Measurements from ENCODE around the gene RPS27L.

DNA sequence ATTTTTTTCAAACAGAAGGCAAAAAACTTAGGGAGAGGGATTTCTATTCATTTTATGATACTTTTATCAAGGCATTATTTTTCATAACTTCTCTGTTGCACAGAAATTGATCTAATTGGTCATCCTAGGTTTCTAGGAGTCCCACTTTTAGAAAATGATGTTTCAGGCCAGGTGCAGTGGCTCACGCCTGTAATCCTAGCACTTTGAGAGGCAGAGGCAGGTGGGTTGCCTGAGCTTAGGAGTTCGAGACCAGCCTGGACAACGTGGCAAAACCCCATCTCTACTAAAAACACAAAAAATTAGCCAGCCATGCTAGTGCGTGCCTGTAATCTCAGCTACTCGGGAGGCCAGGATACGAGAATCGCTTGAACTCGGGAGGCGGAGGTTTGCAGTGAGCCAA is 32.8 kb downstream of the RPS27L start:
- TF ChIP-seq, protein P1, sequence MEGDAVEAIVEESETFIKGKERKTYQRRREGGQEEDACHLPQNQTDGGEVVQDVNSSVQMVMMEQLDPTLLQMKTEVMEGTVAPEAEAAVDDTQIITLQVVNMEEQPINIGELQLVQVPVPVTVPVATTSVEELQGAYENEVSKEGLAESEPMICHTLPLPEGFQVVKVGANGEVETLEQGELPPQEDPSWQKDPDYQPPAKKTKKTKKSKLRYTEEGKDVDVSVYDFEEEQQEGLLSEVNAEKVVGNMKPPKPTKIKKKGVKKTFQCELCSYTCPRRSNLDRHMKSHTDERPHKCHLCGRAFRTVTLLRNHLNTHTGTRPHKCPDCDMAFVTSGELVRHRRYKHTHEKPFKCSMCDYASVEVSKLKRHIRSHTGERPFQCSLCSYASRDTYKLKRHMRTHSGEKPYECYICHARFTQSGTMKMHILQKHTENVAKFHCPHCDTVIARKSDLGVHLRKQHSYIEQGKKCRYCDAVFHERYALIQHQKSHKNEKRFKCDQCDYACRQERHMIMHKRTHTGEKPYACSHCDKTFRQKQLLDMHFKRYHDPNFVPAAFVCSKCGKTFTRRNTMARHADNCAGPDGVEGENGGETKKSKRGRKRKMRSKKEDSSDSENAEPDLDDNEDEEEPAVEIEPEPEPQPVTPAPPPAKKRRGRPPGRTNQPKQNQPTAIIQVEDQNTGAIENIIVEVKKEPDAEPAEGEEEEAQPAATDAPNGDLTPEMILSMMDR (IDR thresholded peaks at IDR 0.05) = no peak
- TF ChIP-seq POLR2A (IDR thresholded peaks at IDR 0.05) = no peak

Measured in adrenal gland (tissue), 5 donors.